Memory B cell (primary cell): Measurements from ENCODE around the gene LINC01488.

ENCODE experiments used
- ATAC-seq: fragments of 150-1000 bp; cut with Tn5 transposase; 2 replicates; pipeline ENCODE4 v1.10.0; 2021; ENCODE audit warnings: low read depth, mild to moderate bottlenecking, moderate library complexity
- DNase-seq, 2 donors: peaks; one replicate each; pipeline ENCODE4 v3.0.0; 2022; ENCODE audit warnings: low spot score in 2 of 2
- H3K27ac Mint-ChIP-seq: one replicate; pipeline ENCODE4 v1.8.0; 2022; ENCODE audit warnings: mild to moderate bottlenecking, moderate library complexity, mixed read lengths
- H3K27me3 Mint-ChIP-seq: one replicate; pipeline ENCODE4 v1.8.0; 2022; ENCODE audit warnings: mixed read lengths
- H3K36me3 Mint-ChIP-seq: one replicate; pipeline ENCODE4 v1.8.0; 2022; ENCODE audit warnings: mild to moderate bottlenecking, mixed read lengths
- H3K4me1 Mint-ChIP-seq: one replicate; pipeline ENCODE4 v1.8.0; 2022; ENCODE audit warnings: mixed read lengths
- H3K4me3 Mint-ChIP-seq: one replicate; pipeline ENCODE4 v1.8.0; 2022; ENCODE audit warnings: mild to moderate bottlenecking, moderate library complexity, mixed read lengths
- H3K9me3 Mint-ChIP-seq: one replicate; pipeline ENCODE4 v1.8.0; 2022; ENCODE audit warnings: mixed read lengths

The LINC01488 gene

DNA sequence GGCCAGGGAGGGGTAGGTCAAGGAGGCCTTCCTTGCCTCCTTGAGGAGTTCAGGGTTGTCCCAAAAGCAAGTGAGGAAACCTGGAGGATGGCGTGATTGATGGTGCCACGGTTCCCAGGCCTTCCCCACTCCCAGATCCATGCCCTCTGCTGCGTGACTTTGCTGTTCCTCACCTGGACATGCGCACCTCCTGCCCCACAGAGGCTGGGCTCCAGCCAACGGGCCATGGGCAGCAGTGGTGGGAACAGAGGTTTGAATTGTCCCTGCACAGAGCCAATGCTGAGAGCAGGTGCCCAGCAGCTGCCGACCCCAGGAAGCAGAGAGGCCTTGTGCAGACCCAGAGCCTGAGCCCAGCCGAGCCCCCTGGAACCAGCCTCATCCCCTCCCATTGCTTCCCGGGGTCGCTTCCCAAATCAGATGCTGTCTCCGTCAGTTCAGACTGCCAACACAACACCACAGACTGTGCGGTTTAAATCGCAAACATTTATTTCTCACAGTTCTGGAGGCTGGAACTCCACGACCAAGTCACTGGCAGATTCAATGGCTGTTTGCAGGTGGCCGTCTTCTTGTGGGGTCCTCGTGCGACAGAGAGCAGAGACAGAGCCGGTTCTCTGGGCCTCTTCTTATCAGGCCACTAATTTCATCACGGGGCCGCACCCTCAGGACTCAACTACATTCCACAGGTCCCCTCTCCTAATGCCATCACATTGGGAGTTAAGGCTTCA, 6.2 kb upstream of the LINC01488 start:
- Mint-ChIP-seq H3K36me3 (peaks cover 2% of the 10 kb centered on the region), H3K9me3 (no peaks in the 10 kb centered on the region), H3K4me3 (no peak overlapping the region), H3K27ac (no peak overlapping the region), H3K4me1 (no peaks in the 10 kb centered on the region), H3K27me3 (peaks cover 4% of the 10 kb centered on the region)
- DNase-seq (no peak), ATAC-seq (no peak)

DNA sequence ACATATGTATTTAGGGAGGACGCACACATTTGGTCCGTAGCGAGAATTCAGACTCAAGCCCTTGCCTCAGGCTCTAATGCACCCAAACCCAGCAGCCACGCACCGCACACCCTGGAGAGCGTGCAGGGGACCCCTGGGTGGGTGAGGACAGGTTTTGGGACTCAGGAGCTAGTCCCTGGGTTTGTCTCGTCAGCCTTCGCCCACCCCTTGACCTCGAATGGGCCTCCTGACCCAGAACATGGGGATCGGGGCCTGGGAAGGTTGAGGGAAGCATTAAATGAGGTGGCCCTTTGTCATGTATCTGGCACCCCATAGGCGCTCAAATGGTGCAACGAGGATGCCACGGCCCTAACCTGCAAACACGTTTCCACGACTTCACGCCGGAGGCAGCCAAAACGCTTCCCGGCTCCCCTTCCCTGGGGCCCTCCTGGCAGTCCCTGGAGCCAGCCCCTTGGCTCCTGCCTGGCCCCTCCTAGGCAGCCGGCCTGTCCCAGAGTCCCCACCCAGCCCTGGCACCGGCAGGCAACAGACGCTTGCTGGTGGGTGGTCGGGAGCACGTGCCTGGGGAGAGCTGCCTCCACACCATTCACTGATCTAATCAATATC, 5.5 kb upstream of the LINC01488 start:
- Mint-ChIP-seq H3K36me3 (peaks cover 2% of the 10 kb centered on the region), H3K4me1 (no peaks in the 10 kb centered on the region), H3K27me3 (peaks cover 4% of the 10 kb centered on the region), H3K9me3 (no peaks in the 10 kb centered on the region), H3K27ac (no peak overlapping the region), H3K4me3 (no peak overlapping the region)
- ATAC-seq = no peak
- DNase-seq = no peak

DNA sequence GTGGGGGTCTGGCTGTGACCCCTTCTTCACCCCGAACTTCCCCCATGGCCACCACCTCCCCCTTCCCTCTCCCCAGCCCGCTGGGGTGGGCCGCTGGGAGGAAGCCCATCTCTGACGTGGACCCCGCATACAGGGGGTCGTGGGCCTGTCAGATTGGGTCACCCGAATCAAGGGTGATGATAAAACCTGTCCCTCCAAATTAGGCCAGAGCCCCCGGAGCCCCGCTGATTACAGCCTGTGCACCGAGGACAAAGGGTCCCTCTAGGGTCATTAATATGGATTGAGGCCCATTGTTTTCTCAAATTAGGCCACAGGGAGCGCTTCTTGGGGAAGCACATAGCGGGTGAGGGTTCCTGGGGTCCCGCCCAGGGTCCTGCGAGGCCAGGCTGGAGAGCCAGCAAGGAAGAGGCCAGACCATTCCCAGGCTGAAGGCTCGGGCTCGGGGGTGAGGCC, 4.9 kb upstream of the LINC01488 start:
- DNase-seq (no peak), ATAC-seq (no peak)
- no peak overlapping the region for H3K4me3 Mint-ChIP-seq
- peaks cover 2% of the 10 kb centered on the region for H3K36me3 Mint-ChIP-seq
- H3K27ac Mint-ChIP-seq = no peak overlapping the region
- H3K4me1 Mint-ChIP-seq = no peaks in the 10 kb centered on the region
- no peaks in the 10 kb centered on the region for H3K9me3 Mint-ChIP-seq
- H3K27me3 Mint-ChIP-seq = peaks cover 4% of the 10 kb centered on the region

DNA sequence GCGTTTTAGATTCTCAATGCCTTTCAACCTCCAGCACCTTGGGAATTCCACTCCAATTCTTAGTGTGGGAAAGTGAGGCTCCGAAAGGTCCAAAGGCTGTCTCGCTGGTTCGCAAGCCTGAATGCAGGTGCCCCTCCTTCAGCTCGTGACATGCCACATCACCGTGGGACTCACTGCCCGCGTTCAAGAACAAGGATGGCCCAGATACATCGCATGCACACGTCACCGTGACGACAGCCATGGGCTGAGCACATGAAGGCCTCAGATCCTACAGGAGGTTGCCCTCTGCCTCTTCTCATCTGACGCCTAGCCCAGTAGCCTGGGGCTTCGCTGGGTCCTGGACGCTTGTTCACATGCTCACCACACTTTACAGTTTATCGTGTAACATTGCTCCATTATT, 4.4 kb upstream of the LINC01488 start:
- Mint-ChIP-seq H3K4me1 (no peaks in the 10 kb centered on the region), H3K36me3 (peaks cover 2% of the 10 kb centered on the region), H3K27me3 (peaks cover 2% of the 10 kb centered on the region), H3K4me3 (no peak overlapping the region), H3K9me3 (no peaks in the 10 kb centered on the region), H3K27ac (no peak overlapping the region)
- no peak for DNase-seq
- no peak for ATAC-seq

DNA sequence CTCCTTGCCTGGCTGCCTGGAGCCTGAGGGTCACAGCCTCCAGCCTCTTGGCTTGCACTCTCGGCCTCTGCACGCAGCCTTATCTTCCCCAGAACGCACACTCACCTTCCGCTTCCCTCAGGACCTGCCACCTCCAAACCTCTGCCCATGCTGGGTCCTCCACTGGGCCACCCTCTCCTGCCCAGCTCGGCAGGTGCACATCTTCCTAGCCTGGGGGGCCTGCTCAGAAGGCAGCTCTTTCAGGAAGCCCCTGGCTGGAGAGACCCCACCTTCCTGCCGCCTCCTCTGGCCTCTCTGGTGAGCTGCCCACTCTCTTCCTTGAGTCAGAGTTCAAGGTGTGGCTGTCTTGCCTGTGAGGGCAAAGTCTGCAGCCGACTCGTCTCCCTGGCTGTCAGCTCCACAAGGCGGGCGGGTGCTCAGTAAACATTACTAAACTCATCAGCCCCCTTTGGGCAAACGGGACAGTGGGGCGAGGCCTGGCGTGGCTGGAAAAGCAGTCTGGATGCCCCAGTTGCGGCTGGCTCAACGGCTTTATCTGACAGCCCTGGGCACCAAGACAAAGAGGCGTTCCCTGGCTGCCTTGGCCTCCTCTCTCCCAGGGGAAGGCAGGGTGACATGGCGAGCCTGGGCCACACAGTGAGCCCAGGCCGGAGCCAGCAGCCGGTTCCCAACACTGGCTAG, 1.7 kb upstream of the LINC01488 start:
- Mint-ChIP-seq H3K27ac (no peak overlapping the region), H3K9me3 (no peaks in the 10 kb centered on the region), H3K27me3 (peaks cover 2% of the 10 kb centered on the region), H3K4me3 (no peak overlapping the region), H3K4me1 (no peaks in the 10 kb centered on the region), H3K36me3 (no peaks in the 10 kb centered on the region)
- DNase-seq (no peak), ATAC-seq (no peak)

DNA sequence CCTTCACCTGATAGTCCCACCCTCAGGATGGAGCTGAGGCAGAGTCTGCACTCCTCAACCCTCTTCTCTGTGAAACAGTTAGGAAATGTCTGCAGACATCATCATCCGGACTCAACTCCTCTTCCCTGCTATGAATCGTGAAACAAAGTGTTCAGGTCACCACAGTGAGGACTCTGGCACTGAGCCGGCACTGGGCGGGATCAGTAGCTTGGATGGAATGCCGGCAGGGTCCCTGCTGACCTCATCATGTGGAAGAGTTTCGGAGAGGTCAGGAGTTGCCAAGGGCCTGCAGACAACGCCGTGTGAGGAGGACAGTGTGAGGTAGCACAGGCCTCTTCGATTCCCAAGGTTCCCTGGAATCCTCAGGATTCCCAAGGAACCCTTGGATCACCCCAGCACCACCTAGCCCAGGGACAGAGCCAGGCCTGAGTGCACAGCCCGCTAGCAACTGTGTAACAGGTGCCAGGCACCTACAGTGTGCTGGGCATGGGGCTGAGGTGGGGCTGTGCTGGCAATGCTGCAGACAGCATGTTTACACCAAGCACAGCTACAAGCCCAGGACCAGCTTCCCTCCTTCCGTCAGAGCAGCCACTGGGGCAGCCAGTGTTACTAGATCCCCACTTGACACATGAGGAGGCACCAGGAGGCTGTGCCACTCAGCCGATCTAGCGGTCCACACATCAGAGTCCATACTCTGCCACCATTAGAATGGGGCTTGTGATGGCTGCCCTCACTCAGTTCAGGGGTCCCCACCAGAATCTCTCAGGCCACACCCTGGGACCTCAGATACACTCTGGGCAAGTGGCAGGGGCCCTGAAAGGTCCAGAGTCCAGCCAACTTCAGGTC, 693 bp upstream of the LINC01488 start:
- Mint-ChIP-seq H3K27me3 (peaks cover 2% of the 10 kb centered on the region), H3K27ac (no peak overlapping the region), H3K9me3 (no peaks in the 10 kb centered on the region), H3K4me3 (no peak overlapping the region), H3K36me3 (no peaks in the 10 kb centered on the region), H3K4me1 (no peaks in the 10 kb centered on the region)
- DNase-seq (no peak), ATAC-seq (no peak)

DNA sequence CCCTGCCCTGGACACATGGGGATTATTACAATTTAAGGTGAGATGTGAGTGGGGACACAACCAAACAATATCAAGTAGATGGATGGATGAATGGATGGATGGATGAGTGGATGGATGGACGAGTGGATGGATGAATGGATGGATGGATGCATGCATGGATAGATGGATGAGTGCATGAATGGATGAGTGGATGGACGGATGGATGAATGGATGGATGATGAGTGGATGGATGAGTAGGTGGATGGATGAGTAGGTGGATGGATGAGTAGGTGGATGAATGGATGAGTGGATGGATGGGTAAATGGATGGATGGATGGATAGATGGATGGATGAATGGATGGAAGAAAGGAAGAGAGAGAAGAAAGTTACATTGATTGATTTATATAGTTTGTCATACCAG, 859 bp downstream of the LINC01488 start:
- no peaks in the 10 kb centered on the region for H3K36me3 Mint-ChIP-seq
- H3K27ac Mint-ChIP-seq = no peak overlapping the region
- DNase-seq = no peak
- no peaks in the 10 kb centered on the region for H3K4me1 Mint-ChIP-seq
- peaks cover 2% of the 10 kb centered on the region for H3K27me3 Mint-ChIP-seq
- H3K4me3 Mint-ChIP-seq = no peak overlapping the region
- no peaks in the 10 kb centered on the region for H3K9me3 Mint-ChIP-seq
- ATAC-seq = no peak

DNA sequence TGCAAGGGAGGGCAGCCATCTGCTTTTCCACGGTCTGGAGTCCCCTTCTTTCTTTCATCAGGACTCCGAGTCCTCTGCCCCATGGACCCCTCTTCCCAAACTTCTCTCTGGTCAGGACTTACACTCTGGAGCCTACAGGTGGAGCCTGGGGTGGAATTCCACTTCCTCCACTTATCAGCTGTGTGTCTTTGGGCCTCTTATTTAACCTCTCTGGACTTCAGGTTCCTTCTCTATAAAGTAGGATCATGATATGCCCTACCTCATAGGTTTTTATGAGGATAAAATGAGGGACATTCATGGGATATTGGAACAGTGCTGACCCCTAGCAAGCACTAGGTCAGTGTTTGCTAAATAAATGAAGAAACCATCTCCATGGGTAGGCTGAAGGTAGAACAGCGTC, 1.7 kb downstream of the LINC01488 start:
- H3K9me3 Mint-ChIP-seq = no peaks in the 10 kb centered on the region
- H3K27ac Mint-ChIP-seq = no peak overlapping the region
- no peak overlapping the region for H3K4me3 Mint-ChIP-seq
- H3K27me3 Mint-ChIP-seq = peaks cover 2% of the 10 kb centered on the region
- ATAC-seq (no peak), DNase-seq (no peak)
- H3K4me1 Mint-ChIP-seq = no peaks in the 10 kb centered on the region
- no peaks in the 10 kb centered on the region for H3K36me3 Mint-ChIP-seq

DNA sequence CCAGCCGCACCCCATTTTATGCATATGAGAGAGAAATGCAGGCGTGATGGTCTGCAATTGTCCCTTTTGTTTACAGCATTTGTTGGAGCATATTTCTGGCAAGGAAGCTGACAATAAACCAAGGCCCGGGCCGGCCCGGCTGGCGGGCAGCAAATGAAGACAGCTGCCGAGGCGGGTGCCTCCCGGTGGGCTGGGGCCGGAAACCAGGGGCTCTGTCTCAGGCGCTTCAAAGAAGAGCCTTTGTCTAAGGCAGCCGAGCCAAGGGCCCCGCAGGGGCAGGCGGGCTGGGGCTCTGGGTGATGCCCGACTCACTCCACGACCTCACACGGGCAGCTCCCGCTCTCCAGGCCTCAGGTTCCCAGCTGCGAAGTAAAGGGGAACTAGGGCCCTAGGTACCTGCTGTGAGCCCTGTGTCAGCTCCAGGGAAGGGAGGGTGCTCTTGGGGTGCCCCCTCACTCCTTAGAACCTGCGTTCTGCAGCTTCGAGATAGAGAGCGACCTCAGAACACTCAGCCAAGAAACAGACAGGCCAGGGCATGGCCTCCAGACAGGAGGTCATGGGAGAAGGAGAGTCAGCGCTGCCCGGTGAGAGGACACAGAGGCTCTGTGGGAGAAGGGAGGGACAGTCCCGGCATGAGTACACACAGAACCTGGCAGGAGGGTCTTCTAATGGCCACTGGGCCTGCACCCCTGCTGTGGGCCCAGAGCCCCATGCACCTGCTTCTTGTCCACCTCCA, 2.4 kb downstream of the LINC01488 start:
- no peak overlapping the region for H3K4me3 Mint-ChIP-seq
- peaks cover 2% of the 10 kb centered on the region for H3K27me3 Mint-ChIP-seq
- no peak for DNase-seq
- no peaks in the 10 kb centered on the region for H3K9me3 Mint-ChIP-seq
- no peaks in the 10 kb centered on the region for H3K4me1 Mint-ChIP-seq
- no peak for ATAC-seq
- H3K36me3 Mint-ChIP-seq = no peaks in the 10 kb centered on the region
- H3K27ac Mint-ChIP-seq = no peak overlapping the region

DNA sequence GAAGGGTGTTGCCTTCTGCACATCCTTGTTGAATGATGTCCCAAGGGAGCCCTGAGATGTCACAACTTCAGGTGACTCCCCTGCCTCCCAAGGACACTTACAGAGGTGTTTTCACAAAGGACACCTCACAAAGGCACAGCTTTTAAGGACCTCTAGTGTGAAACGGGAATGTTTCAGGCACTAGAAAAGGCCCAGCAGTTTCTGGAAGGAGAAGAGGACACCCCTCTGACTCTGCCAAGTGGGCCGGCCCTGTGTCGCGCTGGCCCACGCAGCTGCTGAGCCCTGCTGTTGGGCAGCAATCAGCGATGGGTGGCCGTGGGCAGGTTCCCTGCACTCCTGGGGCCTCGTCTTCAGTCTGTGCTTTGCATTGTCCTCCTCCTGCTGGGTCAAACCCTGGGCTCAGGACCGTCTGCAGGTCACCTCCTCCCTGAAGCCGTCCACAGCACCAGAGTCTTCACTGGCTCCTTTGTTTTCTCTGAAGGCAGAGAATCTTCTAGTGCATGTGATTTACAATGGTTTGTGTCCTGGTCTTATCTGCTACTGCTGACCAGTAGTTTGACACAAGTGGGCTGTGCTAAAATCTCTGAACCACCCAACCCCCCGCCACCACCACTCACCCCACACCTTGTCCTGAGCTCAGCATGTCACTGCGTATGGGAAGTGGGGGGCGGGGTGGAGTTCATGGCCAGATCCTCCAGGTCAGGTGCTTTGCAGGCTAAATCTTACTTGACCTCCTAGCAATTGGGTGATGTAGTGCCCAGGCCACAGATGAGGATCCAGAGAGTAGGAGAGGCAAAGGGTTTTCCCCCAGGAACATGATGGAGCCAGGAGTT, 3.2 kb downstream of the LINC01488 start:
- no peak overlapping the region for H3K27ac Mint-ChIP-seq
- no peak for ATAC-seq
- no peaks in the 10 kb centered on the region for H3K4me1 Mint-ChIP-seq
- no peak overlapping the region for H3K4me3 Mint-ChIP-seq
- no peaks in the 10 kb centered on the region for H3K9me3 Mint-ChIP-seq
- peaks cover 2% of the 10 kb centered on the region for H3K27me3 Mint-ChIP-seq
- H3K36me3 Mint-ChIP-seq = no peaks in the 10 kb centered on the region
- no peak for DNase-seq

DNA sequence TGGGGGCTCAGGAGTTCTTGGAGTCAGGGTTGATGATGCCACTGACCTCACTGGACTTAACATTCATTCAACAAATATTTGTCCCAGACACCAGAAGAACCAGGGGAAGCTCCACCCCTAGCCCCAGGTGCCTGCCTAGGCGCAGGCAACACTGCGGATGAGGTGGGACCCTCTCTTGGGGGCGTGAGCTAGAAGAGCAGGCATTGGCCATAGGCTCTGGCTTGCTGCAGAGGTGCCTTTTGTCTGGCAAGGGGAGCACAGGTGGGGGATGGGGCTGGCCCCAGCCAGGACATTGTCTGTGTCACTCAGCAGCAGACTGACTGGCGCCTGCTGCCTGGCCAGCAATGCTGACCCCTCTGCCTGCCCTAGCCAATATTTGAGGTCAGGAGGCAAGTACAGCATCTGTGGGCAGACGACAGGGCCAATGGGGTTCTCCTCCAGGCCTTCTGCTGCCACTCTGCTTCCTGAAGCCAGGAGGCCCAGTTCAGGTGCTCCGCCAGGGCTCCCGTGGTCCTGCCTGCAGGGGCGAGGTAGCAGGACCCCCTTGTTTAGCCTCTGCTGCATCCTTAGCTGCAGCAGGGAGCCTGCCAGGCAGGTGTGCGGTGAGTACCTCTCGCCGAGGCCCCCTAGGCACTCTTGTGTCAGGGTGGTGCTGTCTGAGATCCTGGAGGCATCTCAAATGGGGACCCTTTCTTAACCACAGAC, 4.0 kb downstream of the LINC01488 start:
- Mint-ChIP-seq H3K9me3 (no peaks in the 10 kb centered on the region), H3K36me3 (no peaks in the 10 kb centered on the region), H3K4me3 (no peak overlapping the region), H3K4me1 (no peaks in the 10 kb centered on the region), H3K27me3 (peaks cover 2% of the 10 kb centered on the region), H3K27ac (no peak overlapping the region)
- DNase-seq = no peak
- no peak for ATAC-seq

DNA sequence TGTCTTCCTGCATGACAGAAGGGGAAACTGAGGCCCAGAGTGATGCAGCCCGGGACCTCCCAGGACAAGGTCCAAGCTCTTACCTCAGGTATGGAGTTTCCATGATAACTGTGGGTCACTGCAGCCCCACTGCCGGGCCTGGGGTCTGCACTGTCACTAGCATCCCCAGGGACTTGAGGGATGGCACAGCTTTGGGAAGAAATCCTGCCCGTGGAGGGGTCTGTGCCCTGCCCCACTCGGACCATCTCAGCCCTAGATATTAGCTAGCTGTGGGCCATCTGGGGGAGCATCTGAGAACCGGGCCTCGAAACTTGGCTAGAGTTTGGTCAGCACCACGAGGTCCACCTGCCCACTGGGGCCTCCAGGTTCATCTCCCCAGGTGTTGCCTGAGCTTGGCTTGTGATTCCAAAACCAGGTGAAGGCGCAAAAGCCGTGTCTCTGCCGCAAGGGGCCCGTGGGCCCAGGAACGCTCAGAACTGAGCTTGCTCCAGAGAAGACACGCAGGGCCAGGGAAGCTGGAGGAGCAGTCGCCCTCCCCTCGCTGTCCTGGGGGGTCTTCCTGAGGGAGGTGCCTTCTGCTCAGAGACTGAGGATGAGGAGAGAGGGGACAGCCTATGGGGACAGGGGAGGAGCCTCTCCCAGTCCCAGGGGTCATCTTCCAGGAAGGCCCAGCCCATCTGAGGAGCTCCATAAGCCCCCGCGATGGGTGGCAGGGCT, 4.8 kb downstream of the LINC01488 start:
- no peak for DNase-seq
- no peak for ATAC-seq

More for the DNA sequence above, 4.8 kb downstream of the LINC01488 start:
- Mint-ChIP-seq H3K36me3 (no peaks in the 10 kb centered on the region), H3K4me1 (no peaks in the 10 kb centered on the region), H3K9me3 (no peaks in the 10 kb centered on the region), H3K27ac (no peak overlapping the region), H3K27me3 (peaks cover 5% of the 10 kb centered on the region), H3K4me3 (no peak overlapping the region)
